Inflammatory macrophage (primary cell): ENCODE data around the gene UCHL1.
"Not testable (repeated sequence)": the region's sequence is repeated elsewhere in the genome, so short reads cannot be mapped to it uniquely, and the experiment has no call there.

Experiments
- DNase-seq, 2 donors: peaks; one replicate each; pipeline ENCODE4 v3.0.0-alpha.2; 2020 to 2022

Gene UCHL1

DNA sequence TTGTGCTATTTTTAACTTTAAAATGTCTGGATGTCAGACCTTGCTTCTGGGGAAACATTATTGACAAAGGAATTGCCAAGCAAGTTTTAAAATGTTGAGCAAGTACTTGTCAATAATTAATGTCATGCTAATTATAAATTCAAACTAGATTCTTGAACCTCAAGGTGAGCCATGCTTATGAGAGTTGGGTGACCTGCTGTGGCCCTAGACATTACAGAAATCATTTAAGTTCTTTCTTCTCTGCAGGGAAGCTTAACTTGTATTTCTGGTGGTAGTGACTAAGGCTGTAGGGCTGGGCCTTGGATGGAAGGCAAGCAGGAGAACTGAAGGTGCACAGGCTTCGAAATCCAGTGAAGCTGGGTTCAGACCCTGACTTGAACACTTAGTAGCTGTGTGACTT, 14.8 kb upstream of the UCHL1 start:
- DNase-seq = no peak

DNA sequence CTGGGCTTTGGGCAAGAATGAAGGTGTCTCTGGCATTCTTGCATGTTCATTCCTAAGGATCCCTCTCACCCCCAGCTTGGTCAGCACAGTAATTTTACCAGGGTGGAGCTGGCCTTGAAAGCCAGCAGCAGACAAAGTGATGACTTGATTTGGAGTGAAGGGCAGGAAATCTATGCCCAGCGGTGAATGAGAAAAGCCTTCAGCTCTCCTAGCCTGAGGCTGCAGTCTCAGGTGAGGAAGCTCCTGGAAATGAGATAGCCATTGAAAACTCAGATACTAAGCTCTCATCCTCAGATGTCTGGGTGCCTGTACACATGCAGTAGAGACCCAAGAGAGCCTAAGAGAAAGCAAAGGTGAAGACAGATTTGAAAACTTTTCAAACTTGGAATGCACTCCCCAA, 10.7 kb upstream of the UCHL1 start:
- no peak for DNase-seq

DNA sequence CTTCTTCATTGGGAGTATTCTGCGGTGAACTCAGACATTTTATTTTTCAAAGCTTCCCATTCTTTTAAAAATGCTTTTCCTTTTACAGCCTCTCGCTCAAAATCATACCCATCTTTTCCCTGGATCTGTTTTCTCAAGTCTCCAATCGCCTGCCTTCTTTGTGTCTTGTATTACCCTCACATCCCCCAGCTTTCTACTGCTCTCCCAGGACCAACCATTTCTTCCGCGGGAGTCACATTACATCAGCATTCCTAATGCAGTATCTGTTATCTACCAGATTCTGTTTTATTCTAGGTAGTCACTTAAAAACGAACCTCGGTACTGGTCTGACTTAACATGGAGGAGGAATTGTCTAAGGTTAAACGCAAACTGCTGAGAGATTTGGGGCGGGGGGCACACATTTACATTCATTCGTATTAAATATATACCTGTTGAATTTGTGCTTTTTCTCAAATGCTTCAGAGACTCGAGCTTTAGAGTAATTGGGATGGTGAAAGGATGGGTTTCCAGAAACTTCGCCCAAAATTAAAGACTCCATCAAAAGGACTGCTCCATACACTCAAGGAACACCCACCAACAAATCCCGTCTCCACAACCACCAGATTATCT, 493 bp upstream of the UCHL1 start:
- DNase-seq = no peak

DNA sequence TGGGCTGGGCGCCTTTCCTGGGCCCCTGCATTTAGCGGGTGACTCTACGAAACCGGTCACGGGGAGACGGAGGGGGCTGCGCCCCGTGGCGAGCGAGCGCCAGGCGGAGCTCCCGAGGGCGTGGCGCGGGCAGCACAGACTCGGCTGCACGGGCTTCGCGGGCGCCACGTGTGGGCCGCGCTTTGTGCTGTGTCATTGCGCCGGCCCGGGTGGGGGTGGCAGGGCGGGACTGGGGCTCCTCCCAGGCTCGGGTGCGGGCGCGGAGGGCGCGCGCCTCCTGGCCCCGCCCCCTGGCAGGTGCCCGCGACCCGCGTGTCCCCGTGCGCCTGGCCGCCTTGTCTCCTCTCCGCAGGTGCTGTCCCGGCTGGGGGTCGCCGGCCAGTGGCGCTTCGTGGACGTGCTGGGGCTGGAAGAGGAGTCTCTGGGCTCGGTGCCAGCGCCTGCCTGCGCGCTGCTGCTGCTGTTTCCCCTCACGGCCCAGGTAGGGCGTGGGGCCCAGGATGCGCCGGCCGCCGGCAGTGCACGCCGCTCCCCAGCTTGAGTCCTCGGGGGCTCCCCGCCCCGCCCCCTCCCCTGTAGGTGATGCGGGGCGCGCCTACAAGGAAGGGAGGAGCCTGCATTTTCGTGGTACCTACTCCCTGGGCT, 651 bp downstream of the UCHL1 start:
- DNase-seq = peak; percentile 80 to 90

DNA sequence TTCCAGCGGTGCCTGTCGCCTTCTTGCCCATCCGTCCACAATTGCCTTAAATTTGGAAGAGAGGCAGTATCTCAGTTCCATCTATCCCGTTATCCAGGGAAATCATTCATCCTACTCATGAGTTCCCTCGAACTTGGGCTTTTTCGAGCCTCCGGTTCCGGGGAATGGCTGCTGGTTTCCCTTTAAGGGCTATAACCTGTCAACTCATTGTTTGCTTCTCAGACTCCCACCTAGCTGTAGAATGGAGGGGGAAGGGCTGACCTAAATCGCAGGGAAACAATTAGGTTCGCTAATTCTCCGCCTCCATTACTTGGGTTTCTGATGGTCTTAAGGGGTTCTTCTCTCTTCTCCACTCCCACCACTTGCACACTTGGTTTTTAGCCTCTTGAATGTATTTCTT, 1.2 kb downstream of the UCHL1 start:
- DNase-seq = no peak

DNA sequence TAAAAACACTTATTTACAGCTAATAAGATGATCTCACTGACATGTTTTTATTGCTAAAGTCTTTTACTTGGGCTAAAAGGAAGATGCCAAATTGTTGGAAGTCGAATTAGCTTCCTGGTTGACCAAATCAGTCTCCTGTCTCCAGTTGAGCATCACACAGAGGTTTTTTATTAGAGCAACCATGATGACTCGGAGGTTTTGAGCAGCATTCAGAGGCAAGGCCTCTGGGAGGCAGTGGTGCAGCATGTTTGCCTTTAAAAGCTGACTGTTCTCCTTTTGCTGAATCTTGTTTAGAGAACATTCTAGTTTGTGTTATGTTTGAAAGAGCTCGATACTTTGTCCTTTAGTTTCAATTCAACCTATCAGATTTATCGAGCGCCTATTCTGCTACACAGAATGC, 2.1 kb downstream of the UCHL1 start:
- DNase-seq = peak; percentile 59 to 71

DNA sequence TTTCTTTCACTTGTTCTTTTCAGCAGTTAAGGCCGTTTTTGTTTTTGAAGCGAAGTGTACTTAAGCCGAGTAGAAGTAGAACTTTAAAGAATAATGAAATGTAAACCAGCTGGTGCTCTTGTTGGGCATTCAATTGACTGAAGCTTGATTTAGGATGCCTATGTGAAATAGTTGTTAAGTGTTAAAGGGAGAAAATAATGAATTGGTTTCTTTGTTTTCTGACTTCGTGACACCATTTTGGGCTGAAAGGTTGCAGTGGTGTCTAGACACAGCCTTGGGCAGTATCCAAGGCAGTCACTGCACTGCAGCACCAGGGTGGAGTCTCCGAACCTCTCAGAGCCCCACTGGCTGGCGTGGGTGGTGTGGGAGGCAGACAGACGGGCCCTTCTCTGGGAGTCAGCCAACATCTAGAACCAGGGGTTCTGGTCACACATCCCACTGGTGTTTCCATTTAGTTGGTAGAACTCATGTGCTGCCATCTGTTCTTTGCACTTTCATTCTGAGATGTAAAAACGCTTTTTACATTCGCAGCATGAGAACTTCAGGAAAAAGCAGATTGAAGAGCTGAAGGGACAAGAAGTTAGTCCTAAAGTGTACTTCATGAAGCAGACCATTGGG, 3.5 kb downstream of the UCHL1 start:
- DNase-seq = no peak

DNA sequence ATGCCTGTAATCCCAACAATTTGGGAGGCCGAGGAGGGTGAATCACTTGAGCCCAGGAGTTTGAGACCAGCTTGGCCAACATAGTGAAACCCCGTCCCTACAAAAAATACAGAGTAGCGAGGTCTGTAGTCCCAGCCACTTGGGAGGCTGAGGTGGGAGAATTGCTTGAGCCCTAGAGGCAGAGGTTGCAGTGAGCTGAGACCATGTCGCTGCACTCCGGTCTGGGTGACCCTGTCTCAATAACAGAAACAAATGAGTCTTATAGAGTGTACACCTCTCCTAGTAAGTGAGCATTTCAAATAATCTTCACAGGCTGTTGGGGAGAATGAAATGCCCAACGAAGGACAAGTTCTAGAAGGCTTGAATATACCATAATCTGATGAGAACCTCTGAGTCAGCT, 5.5 kb downstream of the UCHL1 start:
- no peak for DNase-seq

DNA sequence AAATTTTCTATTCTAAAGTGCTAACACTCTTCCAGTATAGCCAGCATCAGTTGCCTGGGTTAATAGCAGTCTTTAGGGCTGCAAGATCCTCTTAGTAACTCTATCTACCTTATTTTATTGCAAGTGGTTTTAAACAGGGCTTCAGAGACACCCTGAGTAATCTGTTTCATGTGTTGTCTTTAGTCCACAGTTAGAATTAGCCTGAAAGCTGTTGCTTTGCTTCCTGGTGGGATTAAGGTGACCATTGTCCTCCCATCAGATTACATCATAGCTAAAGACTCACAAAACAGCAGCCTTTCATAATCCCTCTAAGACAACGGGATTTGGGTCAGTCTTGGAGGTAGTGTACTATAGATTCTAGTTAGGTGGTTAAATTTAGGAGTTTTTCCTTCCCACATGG, 7.5 kb downstream of the UCHL1 start:
- DNase-seq = no peak

DNA sequence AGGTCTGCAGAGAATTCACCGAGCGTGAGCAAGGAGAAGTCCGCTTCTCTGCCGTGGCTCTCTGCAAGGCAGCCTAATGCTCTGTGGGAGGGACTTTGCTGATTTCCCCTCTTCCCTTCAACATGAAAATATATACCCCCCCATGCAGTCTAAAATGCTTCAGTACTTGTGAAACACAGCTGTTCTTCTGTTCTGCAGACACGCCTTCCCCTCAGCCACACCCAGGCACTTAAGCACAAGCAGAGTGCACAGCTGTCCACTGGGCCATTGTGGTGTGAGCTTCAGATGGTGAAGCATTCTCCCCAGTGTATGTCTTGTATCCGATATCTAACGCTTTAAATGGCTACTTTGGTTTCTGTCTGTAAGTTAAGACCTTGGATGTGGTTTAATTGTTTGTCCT, 11.3 kb downstream of the UCHL1 start:
- no peak for DNase-seq

DNA sequence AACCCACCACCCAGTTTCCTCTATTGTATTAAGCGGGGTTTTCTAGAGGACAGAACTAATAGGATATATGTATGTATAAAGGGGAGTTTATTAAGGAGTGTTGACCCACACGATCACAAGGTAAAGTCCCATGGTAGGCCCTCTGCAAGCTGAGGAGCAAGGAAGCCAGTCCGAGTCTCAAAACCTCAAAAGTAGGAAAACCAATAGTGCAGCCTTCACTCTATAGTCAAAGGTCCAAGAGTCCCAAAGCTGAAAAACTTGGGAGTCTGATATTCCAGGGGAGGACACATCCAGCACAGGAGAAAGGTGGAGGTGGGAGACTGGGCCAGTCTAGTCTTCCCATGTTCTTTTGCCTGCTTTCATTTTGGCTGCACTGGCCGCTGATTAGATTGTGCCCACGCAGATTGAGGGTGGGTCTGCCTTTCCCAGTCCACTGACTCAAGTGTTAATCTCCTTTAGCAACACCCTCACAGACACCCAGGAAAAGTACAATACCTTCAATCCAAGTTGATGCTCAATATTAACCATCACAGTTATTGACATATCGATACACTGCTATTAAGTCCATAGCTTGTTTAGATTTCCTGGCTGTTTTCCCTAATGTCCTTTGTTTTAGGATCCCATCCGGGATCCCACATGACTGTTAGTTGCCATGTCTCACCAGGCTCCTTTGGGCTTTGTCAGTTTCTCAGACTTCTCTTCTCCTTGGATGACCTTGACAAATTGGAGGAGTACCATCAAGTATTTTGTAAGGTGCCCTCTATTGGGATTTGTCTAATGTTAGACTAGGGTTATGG, 12.2 kb downstream of the UCHL1 start:
- no peak for DNase-seq

DNA sequence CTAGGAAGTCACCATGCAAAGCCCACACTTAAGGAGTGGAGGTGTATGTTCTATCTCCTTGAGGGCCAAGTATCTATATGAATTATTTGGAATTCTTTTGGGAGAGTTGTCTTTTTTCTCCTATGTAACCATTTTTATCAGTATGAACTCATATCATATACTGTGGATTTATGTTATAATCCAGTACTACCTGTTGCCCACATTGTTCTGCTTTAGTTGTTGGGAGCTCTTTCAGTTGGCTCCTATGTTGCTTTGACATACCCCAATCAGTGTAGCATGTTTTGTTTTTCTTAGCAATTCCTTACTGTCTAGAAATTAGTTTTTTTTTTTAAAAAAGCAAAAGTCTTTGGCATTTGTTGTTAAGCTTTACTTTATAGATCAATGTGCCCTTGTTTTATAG, 13.0 kb downstream of the UCHL1 start:
- no peak for DNase-seq

DNA sequence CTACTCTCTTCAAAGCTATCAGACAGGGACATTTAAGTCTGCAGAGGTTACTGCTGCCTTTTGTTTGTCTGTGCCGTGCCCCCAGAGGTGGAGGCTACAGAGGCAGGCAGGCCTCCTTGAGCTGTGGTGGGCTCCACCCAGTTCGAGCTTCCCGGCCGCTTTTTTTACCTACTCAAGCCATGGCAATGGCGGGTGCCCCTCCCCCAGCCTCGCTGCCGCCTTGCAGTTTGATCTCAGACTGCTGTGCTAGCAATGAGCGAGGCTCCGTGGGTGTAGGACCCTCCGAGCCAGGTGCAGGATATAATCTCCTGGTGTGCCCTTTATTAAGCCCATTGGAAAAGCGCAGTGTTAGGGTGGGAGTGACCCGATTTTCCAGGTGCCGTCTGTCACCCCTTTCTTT, 19.2 kb downstream of the UCHL1 start:
- not testable (repeated sequence) for DNase-seq

DNA sequence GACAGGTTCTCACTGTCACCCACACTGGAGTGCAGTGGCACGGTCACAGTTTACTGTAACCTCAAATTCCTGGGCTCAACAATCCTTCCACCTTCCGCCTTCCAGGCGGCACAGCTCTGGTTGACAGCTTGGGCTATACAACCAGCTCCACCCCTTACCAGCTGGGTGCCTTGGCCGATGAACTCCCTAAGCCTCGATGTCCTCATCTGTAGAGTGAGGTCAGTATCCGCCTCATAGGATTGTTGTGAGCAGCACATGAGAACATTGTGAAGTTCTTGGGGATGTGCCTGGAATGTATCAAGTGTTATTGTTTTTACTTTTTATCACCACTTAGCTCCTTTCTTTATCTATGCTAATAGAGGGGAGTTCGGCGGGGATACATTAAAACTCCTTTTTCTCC, 23.3 kb downstream of the UCHL1 start:
- DNase-seq = no peak

DNA sequence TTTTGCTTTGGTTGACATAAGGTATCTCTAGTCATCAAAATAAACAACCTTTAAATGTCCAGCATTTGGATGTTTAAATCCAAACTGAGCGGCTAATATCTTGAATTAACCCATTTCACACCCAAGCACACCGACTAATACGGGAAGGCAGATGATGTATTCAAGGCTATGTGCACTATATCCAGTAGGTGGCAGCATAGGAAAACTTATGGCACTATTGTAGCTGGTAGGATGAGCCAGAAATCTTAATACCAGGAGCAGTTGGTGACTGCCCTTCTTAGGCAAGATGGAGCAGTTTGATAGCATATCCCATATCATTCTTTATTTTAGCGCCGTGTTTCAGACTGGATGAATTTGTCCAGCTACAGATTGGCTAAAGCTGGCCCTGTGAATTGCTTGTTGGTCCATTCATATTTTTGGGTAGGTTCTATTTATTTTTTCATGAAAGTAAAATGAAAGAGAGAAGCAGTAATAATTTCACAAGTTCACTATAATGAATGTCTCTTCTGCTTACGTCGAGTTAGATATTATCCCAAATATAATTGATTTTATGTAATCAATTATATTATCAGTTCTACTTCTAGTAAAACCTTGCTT, 24.4 kb downstream of the UCHL1 start:
- peak; percentile 77 to 81 for DNase-seq

DNA sequence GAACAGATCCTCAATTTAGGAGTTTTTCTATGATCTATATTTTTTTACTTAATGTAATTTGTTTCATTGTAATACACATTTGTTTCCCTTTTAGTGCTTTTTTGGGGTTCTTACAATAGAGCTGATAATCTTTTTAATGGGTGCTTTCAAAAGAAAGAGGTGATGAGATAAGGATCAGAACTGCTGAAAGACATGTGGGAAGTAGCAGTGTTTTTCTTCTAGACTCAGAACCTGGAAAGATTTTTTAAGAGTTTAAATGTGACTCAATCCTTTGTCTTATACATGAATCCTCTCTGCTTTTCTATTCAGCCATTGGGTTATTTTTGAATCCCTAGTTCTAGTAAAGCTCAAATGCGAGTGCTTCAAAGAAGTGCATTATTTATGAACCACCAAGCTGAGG, 25.6 kb downstream of the UCHL1 start:
- no peak for DNase-seq

DNA sequence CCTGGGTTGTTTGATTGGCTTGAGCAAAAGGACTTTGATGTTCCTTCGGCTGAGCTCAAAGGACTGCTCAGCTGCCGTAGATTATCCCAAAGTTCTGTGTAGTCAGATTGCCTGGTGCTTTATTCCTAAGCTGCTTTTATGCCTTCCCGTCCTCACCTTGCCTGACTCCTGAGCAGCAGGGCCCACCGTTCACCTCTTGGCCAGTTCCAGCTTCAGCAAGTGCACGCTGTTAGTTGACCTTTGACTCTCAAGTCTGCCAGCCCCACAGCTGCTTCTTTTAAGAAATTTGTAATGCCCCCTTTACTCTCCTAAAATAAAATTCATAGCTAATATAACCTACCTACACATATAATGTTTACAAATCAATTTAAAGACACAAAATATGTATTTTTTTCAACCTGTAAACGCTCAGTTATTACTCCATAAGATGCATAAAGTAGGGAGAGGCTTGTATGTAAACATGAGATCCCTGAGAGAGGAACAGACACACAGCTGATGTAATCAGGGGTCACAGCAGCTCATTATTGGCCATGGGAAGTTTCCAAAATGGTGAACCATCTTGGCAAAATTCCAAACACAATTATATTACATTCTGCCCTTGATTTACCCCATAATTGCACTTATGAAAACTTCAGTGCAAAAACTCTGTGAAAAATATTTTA, 28.6 kb downstream of the UCHL1 start:
- no peak for DNase-seq

DNA sequence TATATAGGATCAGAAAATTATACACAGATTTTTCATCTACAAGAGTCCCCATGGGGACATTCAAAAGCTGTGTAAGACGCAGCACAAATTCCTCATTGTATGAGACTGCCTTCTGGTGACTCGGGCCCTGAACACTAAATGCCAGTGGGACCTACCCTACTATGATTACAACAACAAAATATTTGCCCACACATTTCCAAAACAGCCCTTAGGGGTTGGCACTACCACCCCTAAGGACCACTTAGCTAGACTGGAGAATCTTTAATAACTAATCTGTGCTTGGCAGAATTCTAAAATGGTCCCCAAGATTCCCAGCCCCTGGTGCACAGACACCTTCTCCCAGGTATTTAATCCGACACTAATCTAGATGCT, 29.1 kb downstream of the UCHL1 start:
- DNase-seq = no peak

DNA sequence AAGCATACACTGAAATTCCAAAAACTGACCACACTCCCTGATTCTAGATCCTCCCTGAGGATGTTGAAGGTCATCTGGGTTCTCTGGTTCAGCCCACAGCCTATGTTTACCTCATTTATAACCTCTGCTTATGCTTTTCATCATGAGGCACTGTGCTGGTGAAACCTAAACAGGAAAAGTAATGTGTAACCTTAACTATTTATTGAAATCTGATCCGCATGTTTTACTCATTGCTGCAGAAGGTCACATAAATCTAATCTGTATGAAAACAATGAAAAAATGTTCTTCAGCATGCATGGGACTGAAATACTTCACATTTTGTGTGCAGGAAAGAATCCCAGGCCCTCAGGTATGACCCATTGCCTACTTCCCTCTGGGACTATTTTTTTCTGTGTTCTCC, 30.3 kb downstream of the UCHL1 start:
- DNase-seq = no peak

DNA sequence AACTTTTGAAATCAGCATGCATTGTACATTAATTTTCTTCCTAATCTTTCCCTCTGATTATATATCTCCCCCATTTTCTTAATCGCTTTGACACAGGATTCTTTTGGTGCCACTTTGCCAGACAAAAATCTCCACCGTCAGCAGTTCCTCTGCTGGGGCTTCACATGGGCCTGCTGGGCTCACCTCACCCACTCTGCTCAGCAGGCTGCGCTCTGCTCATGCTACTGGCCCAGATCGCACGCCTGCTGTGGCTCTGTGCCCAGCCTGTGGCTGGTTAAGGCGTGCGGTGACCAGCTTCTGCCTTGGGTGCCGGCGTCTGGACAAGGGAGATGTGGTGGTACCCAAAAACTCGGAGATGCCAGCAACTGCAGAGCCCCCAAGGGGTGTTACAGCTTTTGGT, 31.1 kb downstream of the UCHL1 start:
- no peak for DNase-seq

DNA sequence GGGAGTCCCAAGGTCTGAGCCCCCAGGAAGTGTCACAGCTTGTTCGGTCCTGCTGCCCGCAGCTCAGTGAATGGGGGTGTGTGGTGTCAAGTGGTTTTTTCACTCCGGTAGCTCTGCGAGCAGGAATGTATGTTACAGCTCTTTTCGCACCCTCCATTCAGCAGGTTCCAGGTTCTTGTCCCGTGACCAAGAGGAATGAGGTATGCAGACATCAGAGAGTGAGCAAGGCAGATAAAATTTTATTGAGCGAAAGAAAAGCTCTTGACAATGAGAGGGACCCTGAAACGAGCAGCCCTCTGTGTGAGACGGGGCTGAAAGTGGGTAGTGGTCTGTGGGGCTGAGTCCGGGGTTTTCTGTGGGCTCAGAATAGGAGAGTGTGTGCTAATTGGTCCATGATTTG, 31.5 kb downstream of the UCHL1 start:
- no peak for DNase-seq

DNA sequence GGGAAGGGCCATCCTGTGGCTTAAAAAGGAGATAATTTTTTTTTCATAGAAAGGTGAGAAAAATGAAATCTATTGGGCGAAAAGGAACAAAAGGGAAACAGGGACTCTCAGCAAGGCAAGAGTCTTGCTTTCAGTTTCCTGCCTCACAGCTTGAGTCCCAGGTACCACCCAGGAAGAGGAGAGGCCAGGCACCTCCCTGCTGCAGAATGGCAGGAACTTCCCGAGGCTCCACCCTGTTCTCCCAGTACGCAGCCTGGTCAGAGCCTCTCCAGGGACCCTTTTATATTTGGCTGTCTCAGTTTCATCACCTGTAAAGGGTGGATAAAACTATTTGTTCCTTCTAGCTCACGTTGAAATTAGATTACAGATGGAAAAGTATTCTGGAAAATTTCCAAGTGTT, 33.8 kb downstream of the UCHL1 start:
- DNase-seq = no peak
